GM12878 (cell line): ENCODE measurements around the gene NUP62. TPM values are rescaled to one million over a fixed set of nuclear protein-coding genes. Genes with fewer than 3 reads are reported as not detected.

Experiments
- ATAC-seq: fragments of 200-7000 bp; cut with Tn5 transposase; 3 replicates; pipeline ENCODE4 v1.9.1; 2020; ENCODE audit warnings: mild to moderate bottlenecking, moderate library complexity
- BruUV-seq: library from RNA; stranded (reverse); fragments of 400-500 nt; replicated peaks from 2 replicates; lab custom pipeline; 2021; lab: Mats Ljungman, UMichigan
- CTCF ChIA-PET: fragments of 300-600 bp; sonication (Branson Sonifier 250); formaldehyde crosslinking; extraction: SDS; loops from one replicate; lab custom pipeline; 2021; ENCODE audit warnings: inconsistent platforms; lab: Yijun Ruan, JAX
- POLR2A ChIA-PET: fragments of 350-600 bp; formaldehyde crosslinking; extraction: SDS; loops from one replicate; lab custom pipeline; 2021; ENCODE audit warnings: inconsistent platforms; lab: Charles Lee
- RAD21 ChIA-PET: fragments of 300-600 bp; sonication (Branson Sonifier 250); formaldehyde crosslinking; loops from one replicate; lab custom pipeline; 2023; ENCODE audit warnings: antibody characterized with exemption; ENCODE audit not compliant: unreplicated experiment; lab: Charles Lee
- SMC1A ChIA-PET: fragments of 300-600 bp; sonication (Branson Sonifier 250); formaldehyde crosslinking; loops from one replicate; lab custom pipeline; 2023; ENCODE audit not compliant: unreplicated experiment, uncharacterized antibody; lab: Charles Lee
- DNase-seq: peaks from one replicate; pipeline ENCODE4 v3.0.0-alpha.2; 2011; ENCODE audit warnings: low read depth, low spot score
- FAIRE-seq: peaks from 3 replicates; lab custom pipeline; 2011; peaks lifted over from hg19 to GRCh38; lab: Jason Lieb, UNC
- H2AFZ ChIP-seq: 2 replicates; pipeline ENCODE4 v1.6.0; 2011; ENCODE audit warnings: low read depth, low read length, control low read depth; ENCODE audit not compliant: control insufficient read depth
- H3K27ac ChIP-seq: 2 replicates; pipeline ENCODE4 v1.5.1; 2011; ENCODE audit warnings: control low read depth; ENCODE audit not compliant: control insufficient read depth, insufficient read depth
- H3K27me3 ChIP-seq, 2 experiments: replicated peaks in 1 of 2; 2 replicates each; pipeline versions ENCODE4 v1.6.0 to v1.6.1; 2011; ENCODE audit warnings: low read length in 1 of 2; ENCODE audit not compliant: control insufficient read depth in 2 of 2, insufficient read depth in 2 of 2
- H3K36me3 ChIP-seq, 2 experiments: 2 replicates each; pipeline ENCODE4 v1.5.1; 2011; ENCODE audit warnings: low read length in 1 of 2; ENCODE audit not compliant: control insufficient read depth in 2 of 2, insufficient read depth in 2 of 2
- H3K4me1 ChIP-seq: 2 replicates; pipeline ENCODE4 v1.6.1; 2011; ENCODE audit warnings: mild to moderate bottlenecking, low read length, moderate library complexity, mixed read lengths; ENCODE audit not compliant: control insufficient read depth, insufficient read depth
- H3K4me2 ChIP-seq: 2 replicates; pipeline ENCODE4 v1.6.0; 2011; ENCODE audit warnings: control low read depth; ENCODE audit not compliant: control insufficient read depth, insufficient read depth
- H3K4me3 ChIP-seq: fragments of 200-600 bp; sonication (generic); 2 replicates; pipeline ENCODE4 v1.5.1; 2016
- H3K79me2 ChIP-seq: 2 replicates; pipeline ENCODE4 v1.6.0; 2011; ENCODE audit warnings: low read length; ENCODE audit not compliant: control insufficient read depth, insufficient read depth
- H3K9ac ChIP-seq: 2 replicates; pipeline ENCODE4 v1.8.0; 2011; ENCODE audit warnings: low read length, control low read depth, mixed read lengths; ENCODE audit not compliant: control insufficient read depth, insufficient read depth
- H3K9me3 ChIP-seq: replicated peaks from 3 replicates; pipeline ENCODE4 v1.5.1; 2011; ENCODE audit warnings: mild to moderate bottlenecking, low read length; ENCODE audit not compliant: control insufficient read depth, insufficient read depth
- H4K20me1 ChIP-seq: 2 replicates; pipeline ENCODE4 v1.6.0; 2011; ENCODE audit not compliant: control insufficient read depth, insufficient read depth
- POLR2A ChIP-seq: IDR thresholded peaks from 2 replicates; pipeline ENCODE4 v1.6.1; 2011; ENCODE audit warnings: low read depth, mild to moderate bottlenecking, low read length
- RBBP5 ChIP-seq: fragments of 200-600 bp; sonication (generic); conservative IDR thresholded peaks from 2 replicates; pipeline ENCODE4 v1.6.1; 2016
- STAT3 ChIP-seq: IDR thresholded peaks from 2 replicates; pipeline ENCODE4 v1.6.1; 2011; ENCODE audit warnings: low read depth, low read length, improper control_type of control experiment
- SUZ12 ChIP-seq: fragments of 200-600 bp; sonication (generic); IDR thresholded peaks from one replicate; pipeline ENCODE4 v1.6.1; 2018; ENCODE audit warnings: antibody characterized with exemption, mild to moderate bottlenecking; ENCODE audit not compliant: unreplicated experiment
- TAF1 ChIP-seq: IDR thresholded peaks from 2 replicates; pipeline ENCODE4 v1.6.1; 2011; ENCODE audit warnings: mild to moderate bottlenecking, low read depth, low read length, borderline replicate concordance
- TBL1XR1 ChIP-seq: IDR thresholded peaks from 2 replicates; pipeline ENCODE4 v1.6.1; 2012; ENCODE audit warnings: low read depth, low read length, improper control_type of control experiment
- YBX1 ChIP-seq: fragments of 450-650 bp; IDR thresholded peaks from 2 replicates; pipeline ENCODE4 v1.6.1; 2016; ENCODE audit warnings: antibody characterized with exemption
- WGBS: methylation state at CpG from one replicate; pipeline ENCODE4 v1.1.6; 2016; ENCODE audit warnings: low lambda C conversion rate; ENCODE audit not compliant: insufficient replicate concordance, insufficient coverage; ENCODE audit errors: missing lambda C conversion rate; 5-methylcytosine and 5-hydroxymethylcytosine counted together
- in situ Hi-C: fragments of 300-500 bp; cut with MboI; formaldehyde crosslinking; loops from 9 replicates; pipeline ENCODE4 v1.14.3; 2018; ENCODE audit warnings: mixed read lengths
- intact Hi-C: fragments of 100-400 bp; cut with micrococcal nuclease; formaldehyde crosslinking; loops from one replicate; pipeline ENCODE4 v1.14.2; 2022; ENCODE audit not compliant: unreplicated experiment
- polyA plus RNA-seq, 11 experiments: library from polyadenylated mRNA; depleted of rRNA in 4 of 11; unstranded in 6 of 11; stranded (reverse) in 5 of 11; fragments of >200 nt; fragmentation: Nextera tagmentation in 4 of 11; fragmentation: Illumina TruSeq in 1 of 11; extraction: Ambion mirVana in 4 of 11; extraction: Trizol in 1 of 11; gene quantifications; 1 replicate in 1 of 11; 2 replicates in 10 of 11; pipeline versions ENCODE4 v1.2.1 to v1.2.3, GENCODE V29; 2011 to 2016; ENCODE audit warnings: inconsistent platforms in 2 of 11, missing spikeins in 2 of 11, low read depth in 1 of 11
- total RNA-seq, 4 experiments: library from RNA; depleted of rRNA in 3 of 4; stranded (reverse); fragments of >200 nt in 3 of 4; fragmentation: Illumina TruSeq in 1 of 4; extraction: Trizol in 1 of 4; gene quantifications; 2 replicates each; pipeline versions ENCODE4 v1.2.1 to v1.2.3, GENCODE V29; 2013 to 2021

The NUP62 gene
- total and polyA plus RNA-seq, 10 of the 15 experiments (the other 5 are each of a cell fraction or from before 2014, with no cell fraction given) = 19.5 to 110 (median 66.9) TPM

DNA sequence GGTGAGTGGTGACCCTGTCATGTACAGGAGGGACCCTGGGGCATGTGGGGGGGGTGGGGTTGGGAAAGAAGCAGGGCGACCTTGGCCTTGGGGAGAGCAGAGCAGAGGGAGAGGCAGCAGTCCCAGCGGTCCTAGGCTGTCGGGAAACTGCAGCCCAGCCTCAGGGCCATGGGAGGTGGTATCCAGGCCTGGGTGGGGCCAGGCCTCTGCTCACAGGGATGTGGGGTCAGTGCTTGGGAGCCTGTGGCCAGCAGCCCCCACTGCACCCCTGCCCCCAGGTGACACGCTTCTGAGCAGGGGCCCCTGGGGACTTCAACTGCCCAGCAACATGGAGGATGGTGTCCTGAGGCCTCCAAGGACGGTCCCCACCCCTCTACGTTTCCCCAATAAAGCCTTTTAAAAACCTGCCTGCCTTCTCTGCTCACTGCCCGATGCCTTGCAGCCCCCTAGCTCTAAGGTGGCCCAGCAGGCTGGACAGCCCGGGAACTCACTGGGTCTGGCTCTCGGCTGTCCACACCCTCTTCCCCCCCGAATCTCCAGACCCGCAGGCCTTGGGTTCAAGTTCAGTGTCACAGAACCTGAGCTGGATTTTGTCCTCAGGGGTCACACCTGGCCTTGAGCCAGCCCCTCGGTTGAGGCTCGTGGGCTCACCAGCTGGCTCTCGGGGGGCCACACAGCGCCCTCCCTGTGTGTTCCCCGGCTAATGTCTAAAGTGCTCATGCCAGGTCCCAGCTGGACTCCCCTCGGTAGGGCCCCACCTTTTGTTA, 68.8 kb downstream of the NUP62 start (continued):
- no peak for TF ChIP-seq TAF1
- no peak for TF ChIP-seq RBBP5
- TF ChIP-seq TBL1XR1 = no peak
- no peak for TF ChIP-seq SUZ12
- no peak for TF ChIP-seq STAT3

DNA sequence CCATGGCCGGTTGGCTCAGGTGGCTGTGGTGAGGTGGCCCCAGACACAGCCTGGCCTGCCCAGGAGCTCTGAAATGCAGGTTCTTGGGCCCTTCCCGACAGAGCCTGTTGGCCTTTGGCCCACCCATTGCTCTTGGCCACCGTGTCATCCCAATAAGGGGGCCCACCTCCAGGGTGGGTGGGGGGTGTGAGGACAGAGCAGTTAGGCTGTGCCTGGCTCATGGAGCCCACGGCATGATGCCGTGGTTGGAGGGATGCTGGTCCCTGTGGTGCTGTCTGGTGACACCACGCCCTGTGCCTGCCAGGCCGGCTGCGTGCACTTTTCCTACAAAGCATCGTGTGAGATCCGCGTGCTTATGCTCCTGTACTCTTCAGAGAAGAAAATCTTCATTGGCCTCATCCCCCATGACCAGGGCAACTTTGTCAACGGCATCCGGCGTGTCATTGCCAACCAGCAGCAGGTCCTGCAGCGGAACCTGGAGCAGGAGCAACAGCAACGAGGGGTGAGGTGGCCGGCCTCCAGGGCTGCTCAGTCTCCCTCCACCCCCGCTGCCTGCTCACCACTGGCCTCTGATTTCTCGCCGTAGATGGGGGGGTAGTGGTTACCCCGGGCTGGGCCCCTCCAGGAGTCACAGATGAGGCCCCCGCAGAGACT, 69.5 kb downstream of the NUP62 start:
- no peak overlapping the region for H3K4me3 ChIP-seq
- H3K27me3 ChIP-seq = no peaks in the 10 kb centered on the region
- H3K79me2 ChIP-seq = no peaks in the 10 kb centered on the region; the same call in none of the 2 replicates
- ChIA-PET SMC1A (no interaction called here), CTCF (no interaction called here), POLR2A (interaction anchor here (1.8 kb wide), 1 partner anchor 9 kb away, joined by 7 read pairs; no protein-coding TSS in a partner anchor), RAD21 (no interaction called here)
- TF ChIP-seq YBX1 (no peak), POLR2A (peak; percentile 47)
- no peak overlapping the region for H3K27ac ChIP-seq
- in situ Hi-C loops = no loop called here
- ATAC-seq = no peak
- no peak overlapping the region for H3K4me2 ChIP-seq
- no peaks in the 10 kb centered on the region for H4K20me1 ChIP-seq
- FAIRE-seq = no peak
- peaks cover 8 to 29% of the 10 kb centered on the region in 2 experiments for H3K36me3 ChIP-seq
- H3K9ac ChIP-seq = no peak overlapping the region
- no peaks in the 10 kb centered on the region for H3K9me3 ChIP-seq
- no peak for DNase-seq
- H3K4me1 ChIP-seq = no peaks in the 10 kb centered on the region
- 92% methylated on average over 22 of the region's 22 CpGs for WGBS
- intact Hi-C loops = no loop called here
- no TSS peak for BruUV-seq
- H2AFZ ChIP-seq = no peak overlapping the region
